ENCODE measurements around the gene FARSA. TPM values are rescaled to one million over a fixed set of nuclear protein-coding genes. Genes with fewer than 3 reads are reported as not detected.

FARSA gene
- total and polyA plus RNA-seq, 2 of the 13 experiments (the other 11 are each of a cell fraction or from before 2014, with no cell fraction given), result 25.9 to 72.0 TPM

GRCh38 chr19:12937927-12938778, 4.6 kb upstream of the FARSA start, which contains the start of gene CALR (continued):
- TF ChIP-seq SP5 (CRISPR knock-in tag; IDR thresholded peaks at IDR 0.05; ENCODE audit: borderline replicate concordance, low read depth) (peak; percentile 19; the same call in 1 of the 2 replicates), ZBTB49 (CRISPR knock-in tag; IDR thresholded peaks at IDR 0.05; ENCODE audit: borderline replicate concordance) (no peak), RFXAP (CRISPR knock-in tag; IDR thresholded peaks at IDR 0.05; ENCODE audit: borderline replicate concordance) (peak; percentile 70; the same call in 1 of the 2 replicates), MAFG (CRISPR knock-in tag; IDR thresholded peaks at IDR 0.05) (no peak), NFYC (CRISPR knock-in tag; IDR thresholded peaks at IDR 0.05) (peak; percentile 99), ZBTB7B (CRISPR knock-in tag; IDR thresholded peaks at IDR 0.05) (peak; percentile 30; the same call in 1 of the 2 replicates), ZFP36 (IDR thresholded peaks at IDR 0.05; ENCODE audit: borderline replicate concordance, low read depth, low read length, partially characterized antibody) (no peak), AKNA (CRISPR knock-in tag; IDR thresholded peaks at IDR 0.05; ENCODE audit: borderline replicate concordance) (no peak), ZNF597 (CRISPR knock-in tag; IDR thresholded peaks at IDR 0.05) (no peak), ZNF614 (CRISPR knock-in tag; IDR thresholded peaks at IDR 0.05; ENCODE audit: borderline replicate concordance) (peak; percentile 26; the same call in 1 of the 2 replicates), MED1 (CRISPR knock-in tag; IDR thresholded peaks at IDR 0.05) (peak; percentile 13; the same call in 1 of the 2 replicates), ZNF687 (CRISPR knock-in tag; IDR thresholded peaks at IDR 0.05) (peak; percentile 70), MXI1 (IDR thresholded peaks at IDR 0.05; ENCODE audit: borderline replicate concordance, low read depth, low read length) (peak; percentile 65; the same call in 1 of the 3 replicates), ELF4 (CRISPR knock-in tag; IDR thresholded peaks at IDR 0.05; ENCODE audit: borderline replicate concordance) (no peak), ARNT (IDR thresholded peaks at IDR 0.05) (no peak), ISX (CRISPR knock-in tag; conservative IDR thresholded peaks at IDR 0.05) (peak; percentile 46; the same call in 1 of the 2 replicates)

All from HepG2 (cell line).